Ishikawa (cell line): Measurements from ENCODE around the gene SGSM1.

Experiments
- CEBPB ChIP-seq: IDR thresholded peaks from 2 replicates; pipeline ENCODE4 v1.6.1; 2012
- CREB1 ChIP-seq: IDR thresholded peaks from 2 replicates; pipeline ENCODE4 v1.6.1; 2012; ENCODE audit warnings: low read depth
- EGR1 ChIP-seq: IDR thresholded peaks from 2 replicates; pipeline ENCODE4 v1.6.1; 2012
- EP300 ChIP-seq: IDR thresholded peaks from 2 replicates; pipeline ENCODE4 v1.6.1; 2012; ENCODE audit warnings: borderline replicate concordance
- FOXM1 ChIP-seq: IDR thresholded peaks from 2 replicates; pipeline ENCODE4 v1.6.1; 2012; ENCODE audit warnings: low read depth, borderline replicate concordance
- MAX ChIP-seq: IDR thresholded peaks from 2 replicates; pipeline ENCODE4 v1.6.1; 2012
- NFIC ChIP-seq: IDR thresholded peaks from 2 replicates; pipeline ENCODE4 v1.6.1; 2012
- RAD21 ChIP-seq: IDR thresholded peaks from 2 replicates; pipeline ENCODE4 v1.6.1; 2012; ENCODE audit warnings: low read depth
- REST ChIP-seq: IDR thresholded peaks from 2 replicates; pipeline ENCODE4 v1.6.1; 2012; ENCODE audit warnings: low read depth, mild to moderate bottlenecking
- TAF1 ChIP-seq: IDR thresholded peaks from 2 replicates; pipeline ENCODE4 v1.6.1; 2012; ENCODE audit warnings: low read depth, mild to moderate bottlenecking
- TCF12 ChIP-seq: IDR thresholded peaks from 2 replicates; pipeline ENCODE4 v1.6.1; 2012; ENCODE audit warnings: low read depth
- TEAD4 ChIP-seq: IDR thresholded peaks from 2 replicates; pipeline ENCODE4 v1.6.1; 2012
- USF1 ChIP-seq: IDR thresholded peaks from 2 replicates; pipeline ENCODE4 v1.6.1; 2012
- YY1 ChIP-seq: IDR thresholded peaks from 2 replicates; pipeline ENCODE4 v1.6.1; 2012; ENCODE audit warnings: low read depth
- ZBTB7A ChIP-seq: IDR thresholded peaks from 2 replicates; pipeline ENCODE4 v1.6.1; 2012; ENCODE audit warnings: low read depth

The SGSM1 gene

GRCh38 chr22:24942301-24942700 is 136.3 kb downstream of the SGSM1 start:
- TF ChIP-seq EP300 (no peak), ZBTB7A (no peak), TEAD4 (no peak), REST (no peak), FOXM1 (no peak), RAD21 (no peak), TCF12 (no peak), MAX (no peak), EGR1 (no peak), USF1 (no peak), TAF1 (no peak), CREB1 (no peak), NFIC (no peak), CEBPB (no peak), YY1 (no peak)

GRCh38 chr22:24944217-24944937 is 138.4 kb downstream of the SGSM1 start:
- TF ChIP-seq RAD21 (no peak), CEBPB (no peak), CREB1 (no peak), NFIC (no peak), USF1 (no peak), EGR1 (no peak), REST (no peak), FOXM1 (no peak), TAF1 (no peak), EP300 (no peak), YY1 (no peak), ZBTB7A (no peak), TCF12 (no peak), TEAD4 (no peak), MAX (no peak)

GRCh38 chr22:24945430-24945829 is 139.4 kb downstream of the SGSM1 start:
- TF ChIP-seq CEBPB (no peak), NFIC (no peak), RAD21 (no peak), EP300 (no peak), EGR1 (no peak), USF1 (no peak)

- TF ChIP-seq TCF12 (no peak), TAF1 (no peak), MAX (no peak), ZBTB7A (no peak), USF1 (no peak), NFIC (no peak), FOXM1 (no peak), TEAD4 (no peak), EGR1 (no peak), RAD21 (no peak)
Observed at GRCh38 chr22:24947383-24947782, 141.4 kb downstream of the SGSM1 start.

GRCh38 chr22:24947881-24948280 is 141.9 kb downstream of the SGSM1 start:
- TF ChIP-seq TCF12 (no peak), YY1 (no peak), TAF1 (no peak), FOXM1 (no peak), CREB1 (no peak), EP300 (no peak), CEBPB (no peak), MAX (no peak), TEAD4 (no peak), EGR1 (no peak), RAD21 (no peak), ZBTB7A (no peak), USF1 (no peak), REST (no peak), NFIC (no peak)
